ENCODE measurements around the gene FRMD5.
A peak's percentile ranks its signal among the peaks of the same experiment; 100 is the strongest.

Gene FRMD5

DNA sequence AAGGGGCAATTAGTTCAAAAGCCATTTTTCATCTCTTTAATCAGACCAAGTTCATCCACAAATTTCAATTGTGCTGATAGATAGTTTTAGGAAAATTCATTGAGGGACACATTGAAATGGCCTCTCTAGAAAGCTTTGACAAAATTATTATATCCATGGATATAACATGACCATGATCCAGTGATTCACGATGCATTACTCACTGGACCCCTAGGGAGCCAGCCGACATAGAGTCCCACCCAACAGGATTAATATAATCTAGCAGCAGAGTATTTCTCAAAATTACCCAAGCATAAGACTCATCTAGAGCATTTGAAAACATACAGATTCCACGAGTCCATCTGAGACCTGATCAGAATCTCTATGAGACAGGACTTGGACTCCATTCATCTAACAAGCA lies 100.3 kb downstream of the FRMD5 start:
- Histone ChIP-seq H3K4me3 (ENCODE audit: low read length) (no peak overlapping the region), H3K27me3 (replicated peaks; ENCODE audit: control insufficient read depth, insufficient read depth, low read length) (no peaks in the 10 kb centered on the region), H3K9ac (ENCODE audit: low read length) (no peak overlapping the region), H3K4me1 (ENCODE audit: control insufficient read depth, insufficient read depth, low read length) (peaks cover 34% of the 10 kb centered on the region), H3K9me3 (ENCODE audit: control insufficient read depth, low read length) (no peaks in the 10 kb centered on the region), H3K36me3 (ENCODE audit: control insufficient read depth, insufficient read depth, low read length, severe bottlenecking) (no peaks in the 10 kb centered on the region)
- DNase-seq (ENCODE audit: low read depth): no peak

DNA sequence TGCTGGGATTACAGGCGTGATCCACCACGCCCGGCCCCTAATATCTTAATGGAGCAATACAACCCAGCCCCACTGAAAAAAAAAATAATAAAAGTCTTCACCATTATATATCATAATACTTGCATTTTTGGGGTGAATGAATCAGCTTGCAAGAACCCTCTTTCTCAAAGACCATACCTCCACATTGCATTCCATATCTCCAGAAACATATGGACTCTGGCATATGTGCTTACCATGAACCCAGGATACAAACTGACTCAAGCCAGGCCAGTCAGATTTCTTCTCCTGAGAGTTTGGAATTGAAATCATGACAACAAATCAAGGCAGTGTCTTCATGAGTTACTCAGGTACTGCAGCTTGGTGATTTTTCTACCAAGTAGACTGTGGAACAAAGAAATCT lies 101.2 kb downstream of the FRMD5 start:
- Histone ChIP-seq H3K9ac (ENCODE audit: low read length) (no peak overlapping the region), H3K9me3 (ENCODE audit: control insufficient read depth, low read length) (no peaks in the 10 kb centered on the region), H3K27me3 (replicated peaks; ENCODE audit: control insufficient read depth, insufficient read depth, low read length) (no peaks in the 10 kb centered on the region), H3K36me3 (ENCODE audit: control insufficient read depth, insufficient read depth, low read length, severe bottlenecking) (no peaks in the 10 kb centered on the region), H3K4me1 (ENCODE audit: control insufficient read depth, insufficient read depth, low read length) (peaks cover 34% of the 10 kb centered on the region), H3K4me3 (ENCODE audit: low read length) (no peak overlapping the region)
- no peak for DNase-seq (ENCODE audit: low read depth)

DNA sequence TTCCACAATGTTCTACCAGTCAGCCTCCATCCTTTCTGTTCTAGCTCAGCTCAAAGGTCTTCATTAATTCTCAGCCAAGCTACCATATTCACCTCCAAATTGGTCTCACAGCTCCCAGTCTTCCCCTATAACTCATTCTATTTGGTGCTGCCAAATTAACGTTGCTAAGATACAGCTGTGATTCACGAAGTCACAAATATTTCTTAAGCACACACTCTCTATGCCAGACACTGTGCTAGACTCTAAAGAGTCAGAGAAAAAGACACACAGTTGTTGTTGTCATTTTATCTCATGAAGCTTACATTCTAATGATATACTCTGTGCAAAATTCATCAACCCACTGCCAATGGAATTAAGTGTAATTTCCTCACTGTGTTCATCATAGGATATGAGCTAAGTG lies 102.8 kb downstream of the FRMD5 start:
- Histone ChIP-seq H3K36me3 (ENCODE audit: control insufficient read depth, insufficient read depth, low read length, severe bottlenecking) (no peaks in the 10 kb centered on the region), H3K4me1 (ENCODE audit: control insufficient read depth, insufficient read depth, low read length) (peaks cover 40% of the 10 kb centered on the region), H3K9ac (ENCODE audit: low read length) (no peak overlapping the region), H3K4me3 (ENCODE audit: low read length) (no peak overlapping the region), H3K9me3 (ENCODE audit: control insufficient read depth, low read length) (no peaks in the 10 kb centered on the region), H3K27me3 (replicated peaks; ENCODE audit: control insufficient read depth, insufficient read depth, low read length) (no peaks in the 10 kb centered on the region)
- peak; percentile 23 for DNase-seq (ENCODE audit: low read depth)

DNA sequence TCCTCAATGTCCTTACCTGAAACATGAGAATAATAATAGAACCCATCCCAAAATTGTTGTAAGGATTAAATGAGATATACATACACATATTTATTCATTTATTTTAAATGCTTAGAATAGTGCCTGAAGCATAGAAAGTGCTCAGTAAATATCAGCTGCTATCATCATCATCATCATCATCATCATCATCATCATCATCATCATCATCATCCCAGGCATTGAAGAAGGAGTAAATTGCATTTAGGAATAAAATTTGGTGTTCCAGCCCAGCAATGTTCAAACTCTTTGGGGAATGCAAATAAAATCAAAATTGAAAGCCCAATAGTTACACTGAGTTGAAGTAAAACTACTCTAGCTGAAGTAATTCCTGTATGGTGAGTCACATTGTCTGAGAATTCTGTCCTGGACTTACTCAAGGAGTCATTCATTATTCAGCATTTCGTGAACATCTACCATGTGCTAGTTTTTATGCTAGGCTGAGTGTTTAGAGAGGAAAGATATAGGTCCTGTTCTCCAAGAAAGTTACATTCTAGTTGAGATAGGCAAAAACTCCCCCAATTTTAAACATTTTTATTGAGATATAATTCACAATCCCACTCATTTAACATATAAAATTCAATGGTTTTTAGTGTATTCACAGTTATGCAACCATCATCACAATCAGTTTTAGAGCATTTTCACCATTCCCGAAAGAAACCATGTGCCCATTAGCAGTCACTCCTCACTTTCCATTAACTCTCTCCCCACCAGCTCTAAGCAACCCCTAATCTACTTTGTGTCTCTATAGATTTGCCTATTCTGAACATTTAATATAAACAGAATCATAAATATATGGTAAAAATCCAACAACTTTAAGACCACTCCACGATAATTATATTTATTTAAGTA lies 107.2 kb downstream of the FRMD5 start:
- no peak overlapping the region for H3K9ac ChIP-seq (ENCODE audit: low read length)
- peak overlapping the region; percentile 30 for H3K4me3 ChIP-seq (ENCODE audit: low read length)
- no peaks in the 10 kb centered on the region for H3K9me3 ChIP-seq (ENCODE audit: control insufficient read depth, low read length)
- H3K4me1 ChIP-seq (ENCODE audit: control insufficient read depth, insufficient read depth, low read length): peaks cover 38% of the 10 kb centered on the region
- DNase-seq (ENCODE audit: low read depth): peak; percentile 90
- no peaks in the 10 kb centered on the region for H3K36me3 ChIP-seq (ENCODE audit: control insufficient read depth, insufficient read depth, low read length, severe bottlenecking)
- H3K27me3 ChIP-seq (replicated peaks; ENCODE audit: control insufficient read depth, insufficient read depth, low read length): no peaks in the 10 kb centered on the region

DNA sequence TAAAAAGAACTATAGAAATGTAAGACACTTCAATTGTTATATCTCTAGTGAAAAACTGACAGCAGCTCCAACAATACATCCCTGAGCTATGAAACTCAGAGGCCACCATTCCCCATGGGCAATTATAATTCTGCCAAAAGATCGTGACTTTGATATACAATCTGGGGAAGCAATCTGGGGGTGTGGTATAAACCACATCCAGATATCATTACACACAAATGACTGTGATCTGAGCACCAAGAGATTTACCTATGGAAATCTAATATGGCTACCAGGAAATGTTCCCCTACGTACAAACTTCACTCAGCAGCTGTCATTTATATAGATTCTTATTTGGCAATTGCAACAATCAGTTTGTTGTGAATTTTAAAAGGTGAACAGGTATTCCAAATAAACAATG lies 110.3 kb downstream of the FRMD5 start:
- Histone ChIP-seq H3K4me3 (ENCODE audit: low read length) (no peak overlapping the region), H3K9ac (ENCODE audit: low read length) (no peak overlapping the region), H3K9me3 (ENCODE audit: control insufficient read depth, low read length) (no peaks in the 10 kb centered on the region), H3K36me3 (ENCODE audit: control insufficient read depth, insufficient read depth, low read length, severe bottlenecking) (no peaks in the 10 kb centered on the region), H3K4me1 (ENCODE audit: control insufficient read depth, insufficient read depth, low read length) (peaks cover 33% of the 10 kb centered on the region), H3K27me3 (replicated peaks; ENCODE audit: control insufficient read depth, insufficient read depth, low read length) (no peaks in the 10 kb centered on the region)
- no peak for DNase-seq (ENCODE audit: low read depth)

DNA sequence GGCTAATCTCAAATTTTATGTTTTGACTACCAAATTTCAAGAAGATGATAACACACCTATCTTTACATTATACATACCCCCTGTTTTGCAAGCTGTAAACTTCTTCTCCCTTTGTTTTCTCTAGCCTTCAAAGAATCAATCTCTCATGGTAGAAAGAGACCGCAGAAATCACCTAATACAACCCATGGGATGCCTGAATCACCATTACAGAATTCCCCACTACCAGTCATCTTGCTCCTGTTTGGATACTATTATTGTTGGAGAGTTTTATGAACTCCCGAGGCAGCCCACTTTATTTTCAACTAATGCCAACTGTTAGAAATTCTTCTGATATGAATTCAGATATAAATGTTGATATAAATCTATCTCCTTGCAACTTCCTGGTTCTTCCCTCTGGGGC lies 110.9 kb downstream of the FRMD5 start:
- H3K27me3 ChIP-seq (replicated peaks; ENCODE audit: control insufficient read depth, insufficient read depth, low read length): no peaks in the 10 kb centered on the region
- peaks cover 4% of the 10 kb centered on the region for H3K9me3 ChIP-seq (ENCODE audit: control insufficient read depth, low read length)
- no peak overlapping the region for H3K4me3 ChIP-seq (ENCODE audit: low read length)
- no peaks in the 10 kb centered on the region for H3K36me3 ChIP-seq (ENCODE audit: control insufficient read depth, insufficient read depth, low read length, severe bottlenecking)
- H3K4me1 ChIP-seq (ENCODE audit: control insufficient read depth, insufficient read depth, low read length): peaks cover 33% of the 10 kb centered on the region
- no peak for DNase-seq (ENCODE audit: low read depth)
- H3K9ac ChIP-seq (ENCODE audit: low read length): no peak overlapping the region

DNA sequence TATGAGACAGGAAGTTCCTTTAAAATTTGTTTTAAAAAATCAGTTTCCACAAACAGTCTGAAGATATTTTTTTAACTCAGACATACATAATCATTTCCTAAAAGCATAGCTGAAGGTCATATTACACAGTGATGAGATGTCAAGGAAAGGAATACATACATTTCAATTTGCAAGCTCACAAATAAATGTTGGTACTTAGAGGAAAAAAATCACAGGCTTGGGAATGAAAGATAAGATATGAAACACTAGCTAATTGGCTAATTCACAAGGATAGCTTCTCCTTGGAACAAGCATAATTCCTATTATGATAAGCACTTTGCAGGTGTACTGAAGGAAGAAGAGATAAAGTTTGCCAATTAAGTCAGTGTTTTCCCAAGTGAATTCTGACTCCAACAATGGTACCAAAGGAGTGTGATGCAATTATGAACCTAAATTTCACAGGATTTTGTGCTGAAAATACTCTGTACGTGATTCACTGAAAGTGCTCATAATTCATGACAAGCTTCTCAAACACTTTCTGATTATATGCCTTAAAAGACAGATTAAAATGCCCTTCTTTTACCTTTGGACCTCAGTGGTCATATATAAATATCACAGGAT lies 112.4 kb downstream of the FRMD5 start:
- DNase-seq (ENCODE audit: low read depth): peak; percentile 57
- Histone ChIP-seq H3K4me3 (ENCODE audit: low read length) (no peak overlapping the region), H3K27me3 (replicated peaks; ENCODE audit: control insufficient read depth, insufficient read depth, low read length) (no peaks in the 10 kb centered on the region), H3K9me3 (ENCODE audit: control insufficient read depth, low read length) (peaks cover 13% of the 10 kb centered on the region), H3K4me1 (ENCODE audit: control insufficient read depth, insufficient read depth, low read length) (peaks cover 25% of the 10 kb centered on the region), H3K36me3 (ENCODE audit: control insufficient read depth, insufficient read depth, low read length, severe bottlenecking) (no peaks in the 10 kb centered on the region), H3K9ac (ENCODE audit: low read length) (no peak overlapping the region)

DNA sequence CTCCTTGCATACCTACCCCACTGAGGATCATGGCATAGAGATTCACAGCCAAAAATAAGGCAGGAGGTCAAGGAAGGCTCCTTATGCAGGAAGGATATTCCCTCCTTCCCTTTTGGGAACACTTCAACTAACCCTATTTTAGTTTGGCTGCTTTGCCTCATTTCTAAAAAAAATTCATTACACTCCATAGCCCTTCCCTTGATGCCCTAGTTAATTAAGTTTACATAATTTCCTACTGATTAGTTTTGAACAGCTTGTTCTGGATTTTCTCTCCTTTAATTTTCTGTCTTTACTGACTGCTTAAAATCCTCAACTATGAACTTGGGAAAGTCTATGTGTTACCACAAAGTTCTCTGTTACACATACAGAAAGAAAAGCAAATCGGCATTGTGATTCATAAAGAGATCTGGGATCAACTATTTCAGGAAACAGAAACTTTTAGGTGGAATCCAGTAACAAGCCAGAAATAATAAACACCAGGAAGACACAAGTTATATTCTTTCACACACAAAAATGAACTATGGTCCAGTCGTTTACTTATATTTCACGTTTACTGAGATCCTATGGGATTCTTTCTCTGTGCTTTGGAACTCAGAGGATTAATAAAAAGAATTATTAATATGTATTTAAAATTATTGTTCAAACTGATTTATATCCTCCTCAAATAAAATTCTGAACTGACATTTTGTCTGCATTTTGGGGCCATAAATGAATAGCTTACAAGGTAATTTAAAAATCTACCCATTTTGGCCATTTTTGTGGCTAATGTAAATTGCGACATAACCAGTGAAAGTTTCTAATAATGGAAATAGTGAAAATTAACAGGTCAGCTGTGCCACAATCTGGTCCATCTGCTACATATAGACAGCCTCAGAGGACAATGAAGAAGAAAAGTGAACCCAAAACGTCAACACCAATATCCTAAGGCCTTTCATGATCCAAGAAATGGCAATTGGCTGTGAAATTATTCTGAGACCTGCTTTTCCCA lies 113.8 kb downstream of the FRMD5 start:
- Histone ChIP-seq H3K4me3 (ENCODE audit: low read length) (no peak overlapping the region), H3K9ac (ENCODE audit: low read length) (no peak overlapping the region), H3K27me3 (replicated peaks; ENCODE audit: control insufficient read depth, insufficient read depth, low read length) (no peaks in the 10 kb centered on the region), H3K4me1 (ENCODE audit: control insufficient read depth, insufficient read depth, low read length) (peaks cover 20% of the 10 kb centered on the region), H3K9me3 (ENCODE audit: control insufficient read depth, low read length) (peaks cover 13% of the 10 kb centered on the region), H3K36me3 (ENCODE audit: control insufficient read depth, insufficient read depth, low read length, severe bottlenecking) (no peaks in the 10 kb centered on the region)
- peak; percentile 79 for DNase-seq (ENCODE audit: low read depth)

DNA sequence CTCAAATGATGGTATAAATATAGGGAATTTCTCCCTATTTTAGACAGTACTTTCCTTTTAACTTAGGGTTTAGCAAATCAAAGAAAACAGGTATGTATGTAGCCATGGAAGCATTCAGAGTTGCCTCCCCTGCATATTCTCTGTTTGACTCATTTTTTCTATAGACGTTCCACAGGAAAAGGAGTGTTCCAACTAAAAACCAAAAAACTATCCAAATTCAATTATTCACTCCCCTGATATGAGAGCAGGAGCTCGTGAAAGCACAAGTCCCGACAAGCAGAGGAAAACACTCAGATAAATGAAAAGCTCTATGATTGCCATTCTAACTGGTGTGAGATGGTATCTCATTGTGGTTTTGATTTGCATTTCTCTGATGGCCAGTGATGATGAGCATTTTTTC lies 119.5 kb downstream of the FRMD5 start:
- H3K9me3 ChIP-seq (ENCODE audit: control insufficient read depth, low read length): peaks cover 13% of the 10 kb centered on the region
- no peaks in the 10 kb centered on the region for H3K36me3 ChIP-seq (ENCODE audit: control insufficient read depth, insufficient read depth, low read length, severe bottlenecking)
- no peaks in the 10 kb centered on the region for H3K27me3 ChIP-seq (replicated peaks; ENCODE audit: control insufficient read depth, insufficient read depth, low read length)
- H3K9ac ChIP-seq (ENCODE audit: low read length): no peak overlapping the region
- DNase-seq (ENCODE audit: low read depth): peak; percentile 37
- H3K4me3 ChIP-seq (ENCODE audit: low read length): no peak overlapping the region
- no peaks in the 10 kb centered on the region for H3K4me1 ChIP-seq (ENCODE audit: control insufficient read depth, insufficient read depth, low read length)

DNA sequence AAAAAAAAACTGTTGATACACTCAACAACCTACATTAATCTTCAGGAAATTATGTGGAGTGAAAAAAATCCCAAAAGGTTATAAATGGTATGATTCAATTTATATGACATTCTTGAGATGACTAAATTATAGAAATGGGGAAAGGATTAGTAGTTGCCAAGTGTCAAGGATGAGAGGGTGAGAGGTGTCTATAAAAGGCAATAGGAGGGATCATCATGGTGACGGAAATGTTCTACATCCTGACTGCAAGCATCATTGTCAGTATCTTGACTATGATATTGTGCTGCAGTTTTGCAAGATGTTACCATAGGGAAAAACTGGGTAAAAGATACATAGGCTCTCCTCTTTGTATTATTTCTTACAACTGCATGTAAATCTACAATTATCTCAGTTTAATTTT lies 125.6 kb downstream of the FRMD5 start:
- Histone ChIP-seq H3K27me3 (replicated peaks; ENCODE audit: control insufficient read depth, insufficient read depth, low read length) (no peaks in the 10 kb centered on the region), H3K36me3 (ENCODE audit: control insufficient read depth, insufficient read depth, low read length, severe bottlenecking) (no peaks in the 10 kb centered on the region), H3K9me3 (ENCODE audit: control insufficient read depth, low read length) (no peaks in the 10 kb centered on the region), H3K9ac (ENCODE audit: low read length) (no peak overlapping the region), H3K4me1 (ENCODE audit: control insufficient read depth, insufficient read depth, low read length) (no peaks in the 10 kb centered on the region), H3K4me3 (ENCODE audit: low read length) (no peak overlapping the region)
- DNase-seq (ENCODE audit: low read depth): no peak

DNA sequence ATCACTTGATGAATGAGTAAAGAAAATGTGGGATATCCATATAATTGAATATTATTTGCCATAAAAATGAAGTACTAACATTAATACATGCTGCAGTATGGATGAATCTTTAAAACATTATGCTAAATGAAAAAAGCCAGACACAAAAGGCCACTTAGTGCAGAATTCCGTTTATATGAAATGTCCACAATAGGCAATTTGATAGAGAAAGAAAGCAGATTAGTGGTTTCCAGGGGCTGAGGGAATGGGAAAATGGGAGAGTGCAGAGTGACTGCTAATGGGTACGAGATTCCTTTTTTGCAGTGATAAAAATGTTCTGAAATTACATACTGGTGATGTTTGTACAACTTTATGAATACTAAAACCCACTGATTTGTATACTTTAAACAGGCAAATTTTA lies 126.7 kb downstream of the FRMD5 start:
- Histone ChIP-seq H3K4me3 (ENCODE audit: low read length) (no peak overlapping the region), H3K4me1 (ENCODE audit: control insufficient read depth, insufficient read depth, low read length) (no peaks in the 10 kb centered on the region), H3K9me3 (ENCODE audit: control insufficient read depth, low read length) (no peaks in the 10 kb centered on the region), H3K27me3 (replicated peaks; ENCODE audit: control insufficient read depth, insufficient read depth, low read length) (no peaks in the 10 kb centered on the region), H3K36me3 (ENCODE audit: control insufficient read depth, insufficient read depth, low read length, severe bottlenecking) (no peaks in the 10 kb centered on the region), H3K9ac (ENCODE audit: low read length) (no peak overlapping the region)
- no peak for DNase-seq (ENCODE audit: low read depth)

Data from adipocyte (in vitro differentiated cells).